GM12892 (cell line): ENCODE results near the gene LTBP4.

Experiments used
- DNase-seq: peaks from one replicate; pipeline ENCODE4 v3.0.0; 2011; ENCODE audit not compliant: insufficient read length
- FAIRE-seq: peaks from 2 replicates; lab custom pipeline; 2011; peaks lifted over from hg19 to GRCh38; lab: Jason Lieb, UNC
- POLR2A ChIP-seq: IDR thresholded peaks from 2 replicates; pipeline ENCODE4 v1.6.1; 2011; ENCODE audit warnings: low read depth, low read length, control low read depth
- POLR2AphosphoS5 ChIP-seq: IDR thresholded peaks from 2 replicates; pipeline ENCODE4 v1.6.1; 2011; ENCODE audit warnings: low read depth, low read length, control low read depth
- TAF1 ChIP-seq: IDR thresholded peaks from 2 replicates; pipeline ENCODE4 v1.6.1; 2011; ENCODE audit warnings: low read depth, mild to moderate bottlenecking, control low read depth, low read length, borderline replicate concordance

Gene LTBP4

DNA sequence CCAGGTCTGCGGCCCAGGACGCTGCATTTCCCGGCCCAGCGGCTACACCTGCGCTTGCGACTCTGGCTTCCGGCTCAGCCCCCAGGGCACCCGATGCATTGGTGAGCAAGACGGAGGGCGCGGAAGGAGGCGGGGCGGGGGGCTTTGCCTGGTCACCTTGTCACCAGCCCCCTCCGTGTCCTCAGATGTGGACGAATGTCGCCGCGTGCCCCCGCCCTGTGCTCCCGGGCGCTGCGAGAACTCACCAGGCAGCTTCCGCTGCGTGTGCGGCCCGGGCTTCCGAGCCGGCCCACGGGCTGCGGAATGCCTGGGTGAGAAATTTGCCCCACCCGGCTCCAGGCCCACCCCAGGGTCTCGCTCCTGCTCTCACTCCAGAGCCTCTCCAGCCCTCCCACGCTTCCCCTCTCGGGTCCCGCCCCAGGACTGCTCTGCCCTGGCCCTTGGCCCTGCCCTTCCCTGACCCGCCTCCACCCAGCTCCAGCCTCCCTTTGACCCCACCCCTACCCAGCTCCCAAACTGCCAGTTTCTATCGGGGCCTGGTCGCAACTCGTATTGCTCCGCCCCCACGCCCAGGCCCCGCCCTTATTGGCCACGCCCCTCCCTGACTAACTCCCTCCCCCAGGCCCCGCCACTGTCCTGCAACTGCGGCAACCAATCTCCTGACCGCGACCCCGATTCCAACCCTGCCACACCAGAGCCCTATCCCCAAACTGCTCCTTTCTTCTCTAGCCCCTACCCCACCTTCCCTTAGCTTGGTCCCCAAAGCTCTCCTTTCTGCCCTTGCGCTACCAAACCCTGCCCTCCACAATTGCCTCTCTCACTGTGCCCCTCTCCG lies 8.6 kb downstream of the LTBP4 start:
- DNase-seq (peak; percentile 98), FAIRE-seq (peak; percentile 92)
- TF ChIP-seq TAF1: no peak
- TF ChIP-seq POLR2A: no peak
- no peak for TF ChIP-seq POLR2AphosphoS5

GRCh38 chr19:40610396-40611064 lies 9.4 kb downstream of the LTBP4 start:
- FAIRE-seq (no peak), DNase-seq (no peak)
- TF ChIP-seq TAF1 (no peak), POLR2AphosphoS5 (no peak), POLR2A (no peak)

GRCh38 chr19:40611096-40611495 lies 9.9 kb downstream of the LTBP4 start:
- no peak for FAIRE-seq
- DNase-seq: no peak
- TF ChIP-seq POLR2AphosphoS5 (no peak), POLR2A (no peak), TAF1 (no peak)

- TF ChIP-seq POLR2AphosphoS5 (no peak), TAF1 (no peak), POLR2A (no peak)
- FAIRE-seq: no peak
- no peak for DNase-seq
Observed at GRCh38 chr19:40611900-40612698, 10.9 kb downstream of the LTBP4 start.

- FAIRE-seq (peak; percentile 58), DNase-seq (peak; percentile 74)
- TF ChIP-seq POLR2A (no peak), POLR2AphosphoS5 (no peak)
Observed at GRCh38 chr19:40612831-40613689, 11.9 kb downstream of the LTBP4 start.

DNA sequence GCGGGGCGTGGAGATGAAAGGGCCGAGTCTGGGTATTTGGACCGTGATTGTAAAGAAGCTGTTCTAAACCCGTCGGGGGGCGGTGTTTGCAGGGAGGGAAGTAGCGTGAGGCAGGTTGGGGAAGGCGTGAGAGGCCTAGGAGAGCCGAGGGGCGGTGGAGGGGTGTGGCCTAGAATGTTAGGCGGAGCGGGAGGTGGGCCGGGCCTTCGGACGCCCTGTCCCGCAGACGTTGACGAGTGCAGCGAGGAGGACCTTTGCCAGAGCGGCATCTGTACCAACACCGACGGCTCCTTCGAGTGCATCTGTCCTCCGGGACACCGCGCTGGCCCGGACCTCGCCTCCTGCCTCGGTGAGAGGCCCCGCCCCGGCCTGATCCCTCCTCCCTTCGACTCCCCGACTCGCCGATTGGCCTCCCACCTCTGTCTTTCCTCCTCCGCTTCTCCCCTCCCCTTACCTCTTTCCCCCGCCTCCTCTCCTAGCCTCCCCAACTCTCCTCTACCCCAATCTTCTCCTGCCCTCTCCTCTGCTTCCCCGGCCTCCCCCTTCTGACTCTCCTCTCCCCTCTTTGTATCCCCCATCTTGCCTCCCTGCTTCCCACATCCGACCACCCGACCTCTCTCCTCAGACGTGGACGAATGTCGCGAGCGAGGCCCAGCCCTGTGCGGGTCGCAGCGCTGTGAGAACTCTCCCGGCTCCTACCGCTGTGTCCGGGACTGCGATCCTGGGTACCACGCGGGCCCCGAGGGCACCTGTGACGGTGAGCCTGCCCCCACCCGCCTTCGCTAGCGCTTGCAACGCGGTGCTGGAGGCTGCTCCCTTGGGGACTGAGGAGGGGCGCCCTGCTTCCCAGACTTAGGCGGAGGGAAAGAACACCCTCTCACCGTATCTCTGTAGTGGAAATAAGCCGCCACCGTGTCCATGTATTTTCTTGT lies 12.8 kb downstream of the LTBP4 start:
- TF ChIP-seq POLR2AphosphoS5 (no peak), TAF1 (no peak), POLR2A (no peak)
- DNase-seq: peak; percentile 94
- peak; percentile 89 for FAIRE-seq

DNA sequence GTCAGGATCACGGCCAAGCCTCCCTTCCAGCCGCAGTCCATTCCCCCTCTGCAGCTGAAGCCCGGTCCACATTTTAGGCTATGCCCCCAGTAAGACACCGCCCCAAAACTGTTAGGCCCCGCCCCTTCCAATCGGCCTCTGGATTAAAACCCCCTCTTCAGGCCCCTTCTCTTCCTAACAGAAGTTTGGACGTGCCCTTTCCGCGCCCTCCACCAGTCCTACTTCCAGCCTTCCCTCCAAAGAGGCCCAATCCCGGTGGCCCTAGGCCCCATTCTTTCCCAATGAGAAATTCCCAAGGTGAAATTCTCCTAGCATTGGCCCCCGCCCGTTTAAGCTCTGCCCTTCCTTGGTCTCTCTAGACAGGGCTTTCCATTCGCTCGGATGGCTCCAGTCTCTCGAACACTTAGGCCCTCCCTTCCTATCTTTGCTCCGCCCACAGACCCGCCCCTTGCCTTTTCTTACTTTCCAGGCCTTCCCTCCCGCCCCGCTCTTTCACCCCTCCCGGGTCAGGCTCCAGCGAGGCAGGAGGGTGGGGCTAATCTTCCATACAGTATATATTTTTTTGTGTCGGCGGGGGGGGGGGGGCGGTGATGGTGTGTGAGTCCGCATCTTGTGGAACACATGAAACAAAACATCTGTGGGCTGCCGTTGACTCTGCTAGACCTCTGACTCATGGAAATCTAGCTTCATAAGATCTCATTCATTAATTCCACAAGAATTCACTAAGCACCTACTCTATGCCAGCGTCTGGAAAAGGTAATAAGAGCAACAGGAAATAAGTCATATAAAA lies 13.6 kb downstream of the LTBP4 start:
- FAIRE-seq (peak; percentile 33), DNase-seq (no peak)
- TF ChIP-seq TAF1: no peak
- no peak for TF ChIP-seq POLR2AphosphoS5
- no peak for TF ChIP-seq POLR2A

- FAIRE-seq (no peak), DNase-seq (no peak)
- no peak for TF ChIP-seq POLR2AphosphoS5
Observed at GRCh38 chr19:40616178-40616577, 15.0 kb downstream of the LTBP4 start.

- TF ChIP-seq POLR2A (no peak), TAF1 (no peak), POLR2AphosphoS5 (no peak)
- FAIRE-seq: no peak
- no peak for DNase-seq
Observed at GRCh38 chr19:40616941-40617340, 15.8 kb downstream of the LTBP4 start.
